Dermis blood vessel endothelial cell (primary cell): ENCODE data around the gene CTNNA2. TPM values are rescaled to one million over a fixed set of nuclear protein-coding genes. Genes with fewer than 3 reads are reported as not detected.

Experiments
- DNase-seq: peaks from one replicate; pipeline ENCODE4 v3.0.0; 2010
- total RNA-seq: library from RNA; depleted of rRNA; stranded (reverse); fragments of >200 nt; gene quantifications from 2 replicates; pipeline ENCODE4 v1.2.3, GENCODE V29; 2014

CTNNA2 gene
- total RNA-seq, 1 donor from 2014 or later = not detected

DNA sequence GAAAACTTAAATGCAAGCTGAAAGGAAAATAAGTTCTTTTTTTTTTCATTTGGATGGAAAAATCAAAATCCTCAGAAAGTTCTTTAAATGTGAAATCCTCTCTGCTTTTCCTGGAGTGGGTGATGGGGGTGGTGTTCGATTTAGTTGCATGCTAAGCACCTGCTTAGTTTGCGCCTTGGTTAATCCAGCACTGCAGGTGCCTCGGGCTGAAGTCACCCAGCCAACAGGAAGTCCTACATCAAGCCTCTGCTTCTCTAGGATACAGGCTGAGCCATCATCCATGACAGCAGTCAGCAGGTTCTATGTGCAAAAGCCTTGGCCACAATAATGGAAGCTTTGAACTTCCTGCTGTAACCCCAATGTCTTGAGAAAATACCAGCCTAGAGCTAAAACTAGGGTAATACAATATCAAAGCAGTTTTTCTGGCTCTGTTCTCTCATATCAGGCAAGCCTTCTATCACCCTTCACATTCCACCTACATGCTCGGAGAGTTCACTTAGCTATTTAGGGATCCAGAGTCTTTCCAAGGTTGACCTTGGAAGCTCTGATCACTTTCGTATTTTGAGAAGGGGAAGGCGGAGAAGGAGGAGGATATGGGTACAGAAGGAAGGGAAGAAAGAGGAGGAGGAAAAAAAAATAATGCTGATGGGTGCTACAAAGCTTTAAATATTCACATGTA lies 907.8 kb downstream of the CTNNA2 start:
- DNase-seq = no peak

DNA sequence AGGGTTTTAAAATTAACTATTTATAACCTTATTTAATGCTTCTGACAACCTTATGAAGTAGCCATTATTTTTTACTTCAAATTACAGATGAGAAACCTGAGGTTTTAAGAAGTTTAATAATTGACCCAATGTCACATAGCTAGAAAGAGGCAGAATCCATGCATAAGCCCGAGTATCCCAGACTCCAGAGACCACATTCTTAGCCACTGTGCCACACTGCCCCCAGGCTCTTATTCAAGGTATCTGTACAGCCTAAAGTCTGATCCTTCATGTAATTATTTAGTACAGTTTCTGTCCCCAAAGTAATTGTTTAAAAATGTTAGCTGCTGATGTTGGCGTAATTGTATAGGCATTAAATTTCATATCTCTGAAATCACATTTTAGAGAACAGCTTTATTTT lies 916.4 kb downstream of the CTNNA2 start:
- DNase-seq = no peak

DNA sequence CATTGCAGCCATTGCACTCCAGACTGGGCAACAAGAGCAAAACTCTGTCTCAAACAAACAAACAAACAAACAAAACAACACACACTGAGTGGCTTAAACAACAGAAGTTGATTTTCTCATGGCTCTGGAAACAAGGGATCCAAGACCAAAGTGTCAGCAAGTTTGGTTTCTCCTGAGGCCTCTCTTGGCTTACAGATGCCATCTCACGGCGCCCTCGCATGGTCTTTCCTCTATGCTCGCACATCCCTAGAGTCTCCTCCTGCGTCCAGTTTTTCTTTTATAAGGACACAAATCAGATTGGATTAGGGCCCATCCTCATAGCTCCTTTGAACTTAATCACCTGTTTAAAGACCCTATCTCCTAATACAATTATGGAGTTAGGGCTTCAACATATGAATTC lies 925.1 kb downstream of the CTNNA2 start:
- DNase-seq = no peak

DNA sequence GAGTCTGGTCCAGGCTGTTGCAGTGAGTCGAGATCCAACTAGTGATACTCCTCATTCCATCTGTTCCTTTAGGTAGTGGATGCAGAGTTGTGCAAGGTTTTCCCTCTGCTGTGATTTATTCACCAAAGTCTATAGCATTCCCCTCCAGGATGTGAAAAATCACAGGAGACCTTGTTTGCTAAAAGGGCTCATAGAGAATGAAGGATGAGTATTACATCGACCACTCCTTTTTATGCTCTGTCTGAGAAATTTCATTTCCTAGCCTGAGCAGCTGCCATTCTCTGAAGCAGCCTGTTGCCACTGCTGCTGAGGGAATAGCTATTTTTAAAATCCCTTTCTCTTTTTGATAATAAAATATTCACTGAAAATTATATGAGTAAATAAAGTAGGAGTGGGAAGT lies 925.8 kb downstream of the CTNNA2 start:
- DNase-seq = no peak

DNA sequence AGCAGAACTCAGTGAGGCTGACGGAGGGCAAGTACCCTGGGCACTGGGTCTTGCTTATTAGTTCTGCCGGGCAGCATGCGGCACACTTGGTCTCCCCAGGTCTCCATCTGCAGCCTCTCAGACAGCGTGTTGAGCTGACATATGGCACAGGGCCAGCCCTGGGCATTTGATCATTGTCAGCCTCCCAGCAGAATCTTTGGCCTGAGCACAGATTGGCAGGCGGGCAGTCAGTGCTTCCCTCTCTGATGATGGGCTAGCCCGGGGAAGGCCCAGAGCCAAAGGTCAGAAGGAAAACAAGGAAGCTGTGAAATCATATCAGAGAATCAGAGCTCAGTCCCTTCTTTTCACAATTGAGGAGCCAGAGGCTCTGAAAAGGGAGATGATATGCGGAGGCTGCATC lies 941.8 kb downstream of the CTNNA2 start:
- DNase-seq = no peak

DNA sequence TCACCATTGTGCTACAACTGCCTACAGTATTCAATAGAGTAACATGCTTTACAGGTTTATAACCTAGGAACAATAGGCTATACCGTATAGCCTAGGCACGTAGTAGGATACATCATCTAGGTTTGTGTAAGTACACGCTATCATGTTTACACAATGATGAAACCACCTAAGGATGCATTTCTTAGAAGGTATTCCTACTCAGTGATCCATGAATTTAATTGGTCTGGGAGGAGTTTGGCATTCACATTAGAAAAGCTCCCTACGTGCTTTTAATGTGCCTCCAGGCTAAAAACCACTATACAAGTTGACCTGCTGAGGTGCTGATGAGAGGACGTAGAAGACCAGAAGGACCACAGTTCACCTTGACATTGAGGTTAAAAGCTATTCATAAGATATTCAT lies 946.2 kb downstream of the CTNNA2 start:
- DNase-seq = no peak

DNA sequence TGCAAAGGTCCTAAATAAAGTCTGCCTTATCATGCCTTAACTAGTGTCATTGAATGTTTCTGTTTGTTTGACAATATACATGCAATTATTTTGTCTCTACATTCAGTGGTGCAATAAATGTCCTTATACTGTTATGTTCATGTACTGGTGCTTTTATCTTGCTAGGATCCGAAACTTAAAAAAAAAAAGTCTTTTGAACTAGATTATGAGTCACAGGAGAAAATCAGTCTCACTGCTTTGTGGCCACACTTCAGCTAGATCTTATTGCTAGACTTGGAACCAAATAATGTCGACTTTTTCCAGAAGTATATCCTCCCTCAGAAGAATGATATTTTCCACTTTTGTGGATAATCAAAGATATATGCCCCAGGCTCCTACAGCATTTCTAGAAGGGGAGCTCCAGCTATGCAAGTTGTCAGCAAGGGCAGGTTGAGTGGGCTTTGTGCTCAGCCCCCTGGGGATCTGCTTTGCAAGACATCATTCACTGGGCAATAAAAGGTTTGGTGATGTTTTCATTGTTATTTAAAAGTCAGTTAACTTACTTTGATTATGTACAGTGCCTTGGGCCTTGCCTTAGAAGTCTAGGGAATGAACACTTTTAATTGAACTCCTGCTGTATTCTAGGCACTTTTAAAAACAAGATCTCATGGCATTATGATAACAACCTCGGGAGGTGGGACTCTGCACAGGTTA lies 948.8 kb downstream of the CTNNA2 start:
- no peak for DNase-seq

DNA sequence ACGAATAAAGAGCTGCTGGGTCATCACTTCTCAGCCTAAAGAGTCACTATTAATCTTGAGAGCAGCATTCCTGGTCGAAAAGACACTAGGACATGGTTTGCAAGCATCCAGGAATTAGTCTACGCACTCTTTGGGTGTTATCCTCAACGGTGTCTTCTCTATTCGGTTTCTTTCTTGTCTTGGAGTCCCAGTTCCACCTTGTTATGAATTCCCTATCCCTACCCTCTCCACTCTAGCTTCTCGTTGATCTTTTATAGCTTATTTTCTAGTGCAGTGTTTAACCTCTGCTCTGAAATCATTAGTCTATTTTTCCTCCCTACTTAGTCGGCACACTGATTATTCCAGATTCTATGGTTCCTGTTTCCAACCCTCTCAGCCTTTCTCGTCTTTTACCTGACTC lies 949.8 kb downstream of the CTNNA2 start:
- no peak for DNase-seq

DNA sequence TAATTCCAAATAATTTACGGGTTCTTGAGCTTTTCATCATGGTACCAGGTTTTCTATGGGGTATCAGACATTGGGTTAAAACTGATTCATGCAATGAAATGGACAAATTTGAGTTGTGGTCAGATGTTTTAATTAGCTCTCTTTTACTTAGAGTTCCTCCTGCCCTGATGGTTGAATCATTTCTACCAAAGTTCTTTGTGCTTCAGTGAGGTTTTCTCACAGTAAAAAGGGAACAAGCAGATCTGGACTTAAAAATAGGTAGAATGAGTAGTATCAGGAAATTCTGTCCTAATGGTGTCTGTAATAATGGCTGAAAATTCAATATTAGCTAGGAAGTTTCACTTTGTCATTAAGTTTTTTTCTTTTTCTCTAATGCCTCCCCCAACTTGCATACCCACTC lies 951.4 kb downstream of the CTNNA2 start:
- DNase-seq = no peak

DNA sequence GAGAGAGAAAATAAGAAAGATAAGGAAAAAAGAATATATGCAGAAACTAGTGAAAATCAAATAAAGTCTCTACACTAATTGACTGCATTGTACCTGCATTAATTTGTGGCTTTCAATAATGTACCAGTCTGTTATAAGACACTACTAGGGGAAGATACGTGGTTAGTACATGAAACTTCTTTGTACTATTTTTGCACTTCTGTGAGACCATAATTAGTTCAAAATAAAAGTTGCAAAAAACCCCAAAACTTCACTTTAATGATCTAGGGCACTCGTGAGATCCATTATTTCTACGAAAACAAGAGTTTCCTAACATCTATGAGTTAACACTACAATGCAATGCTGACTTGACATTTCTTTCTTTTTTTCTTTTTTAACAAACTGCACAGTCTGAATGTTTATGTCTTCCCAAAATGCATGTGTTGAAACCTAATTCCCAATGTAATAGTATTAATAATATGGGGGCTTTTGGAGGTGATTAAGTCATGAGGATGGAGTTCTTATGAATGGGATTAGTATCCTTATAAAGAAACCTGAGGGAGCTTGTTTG lies 954.5 kb downstream of the CTNNA2 start:
- no peak for DNase-seq

DNA sequence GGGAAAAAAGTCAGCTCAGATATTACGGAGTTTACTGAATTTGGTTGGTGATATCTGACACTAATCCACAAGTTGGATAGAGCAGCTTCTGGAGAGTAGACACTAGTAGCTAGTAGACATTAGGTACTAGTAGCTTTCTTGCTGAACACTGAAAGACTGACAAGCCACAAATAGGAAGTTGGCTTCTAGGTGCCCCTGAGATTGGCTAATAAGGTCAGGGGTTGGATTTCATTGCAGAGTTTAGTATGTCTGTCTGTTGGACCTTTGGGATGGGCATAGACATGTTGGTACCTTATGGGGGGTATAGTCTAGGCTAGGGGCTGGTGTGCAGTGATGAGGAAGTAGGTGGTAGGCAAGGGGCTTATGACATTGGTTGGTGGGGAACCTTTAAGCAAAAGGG lies 956.6 kb downstream of the CTNNA2 start:
- no peak for DNase-seq

DNA sequence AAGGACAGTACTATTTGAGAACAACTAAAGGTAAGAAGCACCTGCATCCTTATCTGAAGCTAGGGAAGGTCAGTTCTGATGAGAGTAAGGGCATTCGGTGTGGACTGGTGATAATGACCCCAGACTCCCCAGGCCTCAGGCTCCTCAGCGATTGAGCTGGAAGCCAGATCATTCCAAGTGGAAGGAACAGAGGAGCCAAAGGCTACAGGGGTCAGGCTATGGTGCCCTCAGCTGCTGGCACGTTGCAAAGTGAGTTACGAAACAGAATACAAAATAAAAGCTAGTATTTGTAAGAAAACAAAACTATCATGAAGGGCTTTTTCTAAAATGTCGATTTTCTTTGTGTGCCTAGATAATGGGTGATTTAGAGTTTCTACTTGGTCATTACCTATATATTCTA lies 960.2 kb downstream of the CTNNA2 start:
- DNase-seq = no peak

DNA sequence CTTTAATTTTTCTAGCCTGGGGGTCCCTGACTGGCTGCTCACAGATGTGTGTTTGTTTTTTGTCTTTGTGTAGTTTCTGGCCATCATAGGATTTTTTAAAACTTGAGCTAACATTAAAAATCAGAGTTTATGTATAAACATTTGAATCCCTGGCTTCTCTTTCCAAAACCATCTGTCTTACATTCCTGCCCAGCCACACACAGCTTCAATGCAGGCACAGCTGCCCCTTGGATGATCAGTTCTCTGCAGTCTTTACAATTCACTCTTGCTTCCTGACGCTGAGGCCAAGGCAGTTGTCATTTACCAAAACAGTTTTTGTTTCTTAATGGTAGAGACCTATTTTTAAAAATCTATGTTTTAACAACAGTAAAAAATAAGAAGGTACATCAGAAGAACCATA lies 960.9 kb downstream of the CTNNA2 start:
- no peak for DNase-seq

DNA sequence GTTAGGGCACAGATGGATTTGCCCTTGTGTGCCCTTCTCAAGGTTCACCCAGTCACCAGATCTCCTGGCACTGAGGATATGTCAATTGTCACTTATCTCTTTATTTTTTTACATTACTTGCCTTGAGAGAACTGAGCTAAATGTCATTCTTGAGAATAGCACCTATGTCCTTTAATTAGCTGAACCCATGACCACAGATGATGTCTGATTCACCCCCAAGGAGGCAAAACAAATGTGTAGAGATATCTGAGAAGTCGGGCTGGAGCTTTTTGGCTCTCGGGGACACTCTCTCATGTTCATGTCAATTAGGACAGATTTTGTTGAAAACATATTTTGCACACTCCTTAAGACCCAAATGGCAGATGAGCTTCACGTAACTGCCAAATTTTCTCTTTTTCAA lies 963.1 kb downstream of the CTNNA2 start:
- no peak for DNase-seq

DNA sequence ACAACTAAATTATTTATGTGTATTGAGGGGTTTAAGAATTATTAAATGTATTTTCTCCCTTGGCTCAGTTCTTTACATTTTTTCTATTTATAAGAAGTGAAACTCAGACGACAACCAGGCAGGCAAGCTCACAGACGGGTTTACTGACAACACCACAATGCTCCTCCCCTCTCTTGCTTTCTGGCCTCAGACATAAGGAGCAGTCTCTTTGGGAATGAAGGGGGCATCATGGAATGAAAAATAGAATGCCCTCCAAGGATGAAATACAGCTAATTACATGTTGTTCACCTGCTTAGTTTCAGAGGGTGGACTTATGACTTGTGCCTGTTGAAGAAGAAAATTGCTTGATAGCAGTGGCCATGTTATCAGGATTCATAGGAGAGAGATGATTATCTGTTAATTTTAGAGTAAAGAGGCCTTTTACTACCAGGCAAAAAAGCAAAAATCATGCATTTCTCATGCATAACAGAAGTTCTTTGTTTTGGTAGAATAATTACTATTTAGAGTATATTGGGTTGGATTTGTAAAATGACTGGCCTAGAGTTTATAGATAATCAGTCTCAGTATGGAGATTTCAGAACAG lies 963.8 kb downstream of the CTNNA2 start:
- no peak for DNase-seq

DNA sequence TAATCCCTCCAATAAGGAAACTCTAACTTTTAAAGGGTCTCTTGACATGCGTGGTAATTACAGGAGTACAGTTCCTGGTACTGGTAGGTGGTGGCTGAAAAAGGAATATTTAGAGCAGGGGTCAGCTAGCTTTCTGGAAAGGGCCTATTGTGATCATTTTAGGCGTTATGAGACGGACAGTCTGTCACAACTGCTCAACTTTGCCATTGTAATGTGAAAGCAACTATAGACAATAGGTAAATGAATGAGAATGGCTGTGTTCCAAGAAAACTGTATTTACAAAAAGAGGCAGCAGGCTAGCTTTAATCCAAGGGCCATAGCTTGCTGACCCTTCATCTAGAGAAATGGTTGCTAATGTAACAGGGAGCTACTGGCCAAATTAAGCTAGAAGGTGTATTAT lies 969.4 kb downstream of the CTNNA2 start:
- peak; percentile 63 for DNase-seq

DNA sequence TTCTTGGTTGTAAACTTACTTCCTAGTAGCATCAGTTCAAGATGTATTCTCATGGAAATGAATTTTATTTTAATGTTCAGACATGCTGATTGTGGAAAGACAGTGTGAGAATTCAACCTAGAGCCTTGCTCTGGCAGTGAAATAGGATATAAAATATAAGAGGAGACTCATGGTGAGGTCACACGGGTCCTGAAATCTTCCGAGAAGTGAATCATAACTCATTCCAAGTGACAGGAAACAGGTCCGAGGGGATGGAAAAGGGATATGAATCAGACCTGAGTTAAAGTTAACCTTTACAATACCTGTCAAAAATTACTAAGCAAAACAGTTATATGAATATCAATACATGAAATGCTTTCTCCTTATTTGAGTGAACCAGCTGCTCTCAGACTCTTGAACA lies 976.9 kb downstream of the CTNNA2 start:
- peak; percentile 85 for DNase-seq

DNA sequence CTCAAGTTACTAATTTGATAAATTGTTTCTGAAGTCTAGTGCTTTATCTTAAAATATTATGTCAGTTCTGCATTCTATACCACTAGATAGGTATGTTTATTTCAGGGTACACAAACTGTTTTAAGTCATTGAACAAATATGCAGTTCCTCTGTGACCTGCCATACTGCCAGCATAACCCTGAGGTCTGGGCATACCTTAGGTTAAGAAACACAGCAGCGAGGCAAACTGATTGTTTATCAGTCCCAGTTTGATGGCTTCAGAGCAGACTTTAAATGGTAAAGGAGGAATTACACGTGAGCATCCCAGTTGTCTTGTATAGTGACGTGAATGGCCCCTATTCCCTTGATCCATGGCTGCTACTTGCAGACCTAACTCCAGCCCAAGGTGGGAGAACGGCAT lies 978.1 kb downstream of the CTNNA2 start:
- no peak for DNase-seq

DNA sequence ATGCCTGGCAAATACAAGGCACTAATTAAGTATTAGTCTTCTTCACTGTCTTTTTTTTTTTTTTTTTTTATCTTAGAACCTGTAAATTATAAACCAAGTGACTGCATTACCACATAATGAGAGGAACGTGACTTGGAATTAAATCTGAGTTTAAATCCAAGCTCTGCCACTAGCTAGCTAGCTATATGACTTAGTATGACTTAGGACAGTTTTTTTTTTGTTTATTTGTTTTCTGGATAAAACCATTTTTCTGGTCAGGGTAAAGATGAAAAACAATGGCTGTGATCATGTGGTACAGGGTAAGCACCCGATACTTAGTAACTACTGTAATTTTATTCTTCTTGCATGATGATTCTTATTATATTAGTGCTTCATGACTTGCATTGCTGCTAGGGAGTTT lies 983.5 kb downstream of the CTNNA2 start:
- DNase-seq = no peak

DNA sequence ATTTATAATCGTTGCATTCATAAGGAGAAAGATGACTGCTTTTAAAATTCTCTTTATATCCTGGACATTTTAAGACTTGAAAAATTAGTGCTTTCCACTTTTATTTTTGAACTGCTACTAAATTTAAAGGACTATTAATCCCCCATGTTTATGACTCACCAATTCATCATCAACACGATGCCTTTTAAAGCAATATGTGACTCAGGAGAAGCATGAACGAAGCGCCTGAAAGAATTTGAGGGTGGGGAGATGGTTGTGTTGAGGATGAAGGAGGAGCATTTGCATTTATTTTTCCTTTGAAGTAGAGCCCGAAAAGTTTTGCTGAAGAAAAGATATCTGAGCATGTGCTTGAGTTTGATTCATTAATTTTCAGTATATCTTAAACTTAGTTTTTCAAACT lies 983.9 kb downstream of the CTNNA2 start:
- peak; percentile 42 for DNase-seq

DNA sequence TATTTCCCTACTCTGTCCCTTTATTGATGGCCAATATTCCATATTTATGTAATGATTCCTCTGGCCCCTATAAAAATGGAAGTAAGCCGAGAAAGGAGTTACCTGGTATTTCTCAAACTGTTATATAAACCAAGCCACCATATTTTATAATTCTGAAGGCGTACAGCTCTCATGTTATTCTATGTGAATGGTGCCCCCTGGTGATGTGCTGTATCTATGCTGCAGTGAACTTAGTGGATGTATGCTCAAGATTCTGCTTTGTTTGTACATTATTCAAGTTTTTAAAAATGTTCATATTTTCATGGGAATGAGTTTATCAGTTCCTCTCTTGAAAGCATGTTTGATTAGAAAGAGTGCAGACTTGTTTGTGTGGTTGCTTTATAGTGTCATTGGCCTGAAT lies 986.2 kb downstream of the CTNNA2 start:
- DNase-seq = peak; percentile 78

DNA sequence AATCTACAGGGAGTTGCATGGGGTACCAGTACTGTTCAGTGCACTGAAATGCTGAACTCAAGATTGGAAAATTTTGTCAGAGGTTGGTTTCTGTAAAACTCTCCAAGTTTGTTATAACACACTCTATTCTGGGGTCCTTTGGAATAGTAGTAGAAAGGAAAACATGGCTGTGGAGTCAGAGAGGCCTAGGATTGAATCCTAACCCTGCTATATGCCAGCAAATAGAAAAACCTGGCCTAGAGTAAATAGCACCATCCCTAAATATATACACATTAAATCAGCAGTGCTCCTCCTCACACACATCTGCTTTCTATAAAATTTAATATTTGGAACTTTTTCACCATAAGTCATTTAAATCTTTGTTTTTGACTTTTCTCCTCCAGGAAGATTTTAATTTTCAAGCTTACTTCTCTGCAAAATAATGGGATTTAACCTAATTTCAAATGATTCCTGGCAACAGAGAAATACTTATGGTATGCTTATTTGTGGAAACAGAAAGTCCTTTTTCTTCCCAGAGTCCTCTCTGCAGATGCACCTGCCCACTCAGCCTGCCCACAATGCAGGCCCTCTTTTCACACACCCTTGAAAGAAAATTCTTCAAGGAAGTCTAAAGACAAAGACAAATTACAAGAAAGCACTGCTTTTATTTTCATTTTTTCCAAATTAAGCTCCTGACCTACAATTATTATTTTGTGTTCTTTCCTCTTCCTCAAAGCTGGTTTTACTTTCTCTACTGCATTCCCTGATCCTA lies 989.2 kb downstream of the CTNNA2 start:
- no peak for DNase-seq

DNA sequence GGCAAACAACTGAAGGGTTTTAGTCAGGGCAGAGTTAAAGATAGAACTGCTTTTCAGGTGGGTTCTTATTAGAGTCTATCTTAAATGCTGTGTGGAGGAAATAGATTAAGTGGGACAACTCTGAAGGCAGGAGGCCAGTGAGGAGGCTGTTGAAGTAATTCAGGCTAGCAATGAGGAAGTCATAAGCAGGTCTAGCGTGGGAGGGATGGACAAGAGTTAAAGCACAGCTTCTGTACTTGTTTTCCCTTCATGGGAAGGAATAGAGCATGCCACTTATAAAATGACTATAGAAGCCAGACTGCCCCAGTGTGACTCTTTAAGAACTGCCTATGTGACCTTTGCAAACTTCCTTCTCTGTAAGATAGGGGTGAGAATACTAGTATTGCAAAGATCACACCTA lies 993.7 kb downstream of the CTNNA2 start:
- DNase-seq = no peak
